HUDEP-2 (cell line): ENCODE measurements around the gene A1BG.
A peak's percentile ranks its signal among the peaks of the same experiment; 100 is the strongest.

ENCODE experiments used
- DNase-seq, 76 experiments: peaks; one replicate each; lab custom pipeline; 2025; ENCODE audit not compliant: unreplicated experiment in 76 of 76; lab: John Stamatoyannopoulos, UW

The A1BG gene

DNA sequence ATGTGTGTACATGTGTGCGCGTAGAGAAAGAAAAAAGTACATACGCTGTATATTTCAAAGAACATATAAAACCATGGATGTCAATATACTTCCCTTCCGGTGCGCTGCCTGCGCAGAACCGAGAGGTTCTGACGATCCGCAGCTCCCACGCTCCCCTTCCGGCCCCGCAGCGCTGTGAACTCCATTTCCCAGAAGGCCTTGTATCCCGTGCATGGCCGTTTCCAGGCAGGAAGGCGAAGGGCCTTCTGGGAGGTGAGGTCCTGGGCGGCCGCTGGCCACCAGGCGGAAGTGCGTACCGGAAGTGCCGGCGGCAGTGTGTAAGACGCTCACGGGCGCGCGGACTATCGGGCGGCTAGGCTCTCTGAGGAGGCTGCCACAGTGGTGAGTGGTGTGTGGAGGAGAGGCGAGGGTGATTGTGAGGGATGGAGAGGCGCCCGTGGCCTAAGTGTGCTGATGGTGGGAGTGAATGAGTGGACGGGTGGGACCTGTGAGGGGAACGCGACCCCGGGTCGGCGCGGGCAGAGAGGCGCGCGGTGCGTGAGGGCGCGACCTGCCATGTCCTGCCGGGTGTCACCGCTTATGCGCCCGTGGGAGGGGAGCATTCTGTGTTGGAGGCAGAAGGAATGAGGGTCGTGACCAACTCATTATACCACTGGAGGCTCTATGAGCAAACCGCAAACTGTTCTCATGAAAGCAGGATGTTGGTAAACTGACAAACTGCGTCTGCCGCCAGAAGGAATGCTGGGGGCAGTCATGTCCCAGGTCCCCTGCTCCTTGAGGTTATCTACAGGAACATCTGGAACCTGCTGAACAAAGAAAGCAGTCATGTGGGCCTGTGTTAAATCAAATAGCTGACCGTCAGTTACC is 48.0 kb downstream of the A1BG start, which contains the start of gene ERVK3-1:
Gene ERVK3-1, plus strand, starts transcription at position 313 of the 867 bp plus-strand sequence. CDS start 6,792 bp downstream, outside the sequence.
- DNase-seq: peak; percentile 50 to 99 (median 98)

DNA sequence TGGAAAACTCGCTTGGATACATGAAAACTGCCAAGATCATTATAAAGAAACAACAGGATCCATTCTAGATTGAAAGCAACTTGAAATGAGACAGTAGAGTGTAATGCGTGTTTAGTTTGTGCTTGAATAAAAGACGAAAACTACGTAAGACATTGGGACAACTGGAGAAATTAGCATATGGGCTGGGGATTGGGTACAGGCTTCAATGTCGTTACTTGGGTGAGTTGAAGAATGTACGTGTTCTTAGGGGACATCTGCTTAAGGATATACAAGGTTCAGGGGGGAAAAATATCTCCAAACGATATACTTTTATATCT is 48.6 kb downstream of the A1BG start:
- no peak for DNase-seq

DNA sequence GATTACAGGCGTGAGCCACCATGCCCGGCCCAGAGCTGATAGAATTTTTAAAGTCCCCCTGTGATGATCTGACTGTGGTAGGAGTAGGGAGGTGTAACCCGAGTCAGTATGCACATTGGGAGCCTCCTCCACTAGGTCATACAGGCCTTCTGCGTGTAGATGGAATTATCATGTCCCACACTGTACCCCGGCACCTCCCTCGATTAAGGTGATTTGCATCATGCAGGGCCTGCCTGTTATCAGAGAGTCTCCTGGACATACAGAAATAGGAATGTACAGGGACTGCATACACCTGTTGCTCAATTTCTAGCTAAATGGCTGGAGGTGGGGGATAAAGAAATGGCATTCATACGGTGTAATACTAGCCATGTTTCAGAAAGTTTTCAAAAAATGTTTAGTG is 49.0 kb downstream of the A1BG start:
- DNase-seq: no peak

DNA sequence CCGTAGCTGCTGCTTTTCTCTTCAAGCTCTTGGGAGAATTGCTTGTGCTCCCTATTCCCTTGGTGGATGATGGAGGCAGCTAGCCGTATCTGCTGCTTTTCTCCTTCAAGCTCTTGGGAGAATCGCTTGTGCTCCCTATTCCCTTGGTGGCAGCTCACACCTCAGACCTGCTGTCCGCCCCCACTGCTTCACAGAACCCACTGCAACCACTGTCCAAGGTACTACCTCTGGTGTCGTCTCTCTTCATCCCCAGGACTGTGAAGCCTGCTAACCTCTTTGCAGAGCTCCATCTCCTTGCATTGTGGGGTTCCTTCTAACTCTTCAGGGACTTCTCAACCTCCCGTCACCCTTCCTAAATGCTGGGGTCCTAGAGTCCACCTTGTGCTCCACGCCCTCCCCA is 52.7 kb downstream of the A1BG start:
- DNase-seq: no peak

DNA sequence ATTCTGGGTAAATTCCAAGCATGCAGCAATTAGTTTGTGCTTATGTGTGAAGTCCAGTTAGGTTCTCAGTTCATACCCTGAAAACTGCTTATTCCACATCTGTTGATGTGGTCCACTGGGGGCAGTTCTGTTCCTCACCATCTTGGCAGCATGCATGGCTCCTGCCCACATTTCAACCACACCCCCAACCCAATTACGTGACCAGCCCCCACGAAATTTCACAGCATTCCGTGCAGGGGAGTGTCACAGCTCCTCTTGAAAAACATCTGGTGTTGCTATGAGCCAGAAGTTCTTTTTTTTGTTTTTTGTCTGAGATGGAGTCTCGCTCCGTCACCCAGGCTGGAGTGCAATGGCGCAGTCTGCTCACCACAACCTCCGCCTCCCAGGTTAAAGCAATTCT is 57.2 kb downstream of the A1BG start:
- no peak for DNase-seq
